Measurements from ENCODE around the gene ADARB2.
"Not testable (repeated sequence)": the region's sequence is repeated elsewhere in the genome, so short reads cannot be mapped to it uniquely, and the experiment has no call there.

The ADARB2 gene

DNA sequence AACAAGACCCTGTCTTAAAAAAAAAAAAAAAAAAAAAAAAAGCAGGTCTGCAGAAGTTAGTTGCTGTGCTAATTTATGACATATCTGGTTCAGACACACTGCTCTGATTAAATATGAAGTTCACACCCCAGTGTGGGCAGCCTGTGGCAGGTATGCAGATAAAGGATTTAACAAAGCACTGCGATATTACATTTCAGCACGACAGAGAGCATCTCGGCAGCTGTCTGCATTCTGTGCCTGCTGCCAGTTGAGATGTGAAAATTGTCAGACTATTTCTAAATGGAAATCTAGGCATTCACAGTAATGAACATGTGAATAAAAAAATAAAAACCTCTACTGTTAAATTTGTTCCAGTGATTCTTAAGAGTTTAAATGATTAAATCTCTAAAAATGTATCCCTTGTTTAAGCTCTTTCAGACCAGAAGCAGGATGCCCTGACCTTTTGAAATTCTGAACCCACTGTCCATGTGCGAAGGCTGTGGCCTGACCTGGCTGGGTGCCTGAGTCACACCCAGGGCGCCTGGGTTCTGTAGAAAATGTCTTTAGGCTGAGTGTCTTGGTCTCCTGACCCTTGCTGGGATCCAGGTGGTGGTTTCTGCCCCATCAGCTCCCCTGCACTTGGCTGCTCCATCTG lies 408.2 kb downstream of the ADARB2 start:
- H3K4me3 ChIP-seq (ENCODE audit: control insufficient read depth, low read depth, low read length), result no peak overlapping the region
- TF ChIP-seq, protein P1, sequence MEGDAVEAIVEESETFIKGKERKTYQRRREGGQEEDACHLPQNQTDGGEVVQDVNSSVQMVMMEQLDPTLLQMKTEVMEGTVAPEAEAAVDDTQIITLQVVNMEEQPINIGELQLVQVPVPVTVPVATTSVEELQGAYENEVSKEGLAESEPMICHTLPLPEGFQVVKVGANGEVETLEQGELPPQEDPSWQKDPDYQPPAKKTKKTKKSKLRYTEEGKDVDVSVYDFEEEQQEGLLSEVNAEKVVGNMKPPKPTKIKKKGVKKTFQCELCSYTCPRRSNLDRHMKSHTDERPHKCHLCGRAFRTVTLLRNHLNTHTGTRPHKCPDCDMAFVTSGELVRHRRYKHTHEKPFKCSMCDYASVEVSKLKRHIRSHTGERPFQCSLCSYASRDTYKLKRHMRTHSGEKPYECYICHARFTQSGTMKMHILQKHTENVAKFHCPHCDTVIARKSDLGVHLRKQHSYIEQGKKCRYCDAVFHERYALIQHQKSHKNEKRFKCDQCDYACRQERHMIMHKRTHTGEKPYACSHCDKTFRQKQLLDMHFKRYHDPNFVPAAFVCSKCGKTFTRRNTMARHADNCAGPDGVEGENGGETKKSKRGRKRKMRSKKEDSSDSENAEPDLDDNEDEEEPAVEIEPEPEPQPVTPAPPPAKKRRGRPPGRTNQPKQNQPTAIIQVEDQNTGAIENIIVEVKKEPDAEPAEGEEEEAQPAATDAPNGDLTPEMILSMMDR (conservative IDR thresholded peaks at IDR 0.05; ENCODE audit: control insufficient read depth, insufficient read depth, low read depth, low read length), result no peak
- DNase-seq (ENCODE audit: low read depth), result no peak

DNA sequence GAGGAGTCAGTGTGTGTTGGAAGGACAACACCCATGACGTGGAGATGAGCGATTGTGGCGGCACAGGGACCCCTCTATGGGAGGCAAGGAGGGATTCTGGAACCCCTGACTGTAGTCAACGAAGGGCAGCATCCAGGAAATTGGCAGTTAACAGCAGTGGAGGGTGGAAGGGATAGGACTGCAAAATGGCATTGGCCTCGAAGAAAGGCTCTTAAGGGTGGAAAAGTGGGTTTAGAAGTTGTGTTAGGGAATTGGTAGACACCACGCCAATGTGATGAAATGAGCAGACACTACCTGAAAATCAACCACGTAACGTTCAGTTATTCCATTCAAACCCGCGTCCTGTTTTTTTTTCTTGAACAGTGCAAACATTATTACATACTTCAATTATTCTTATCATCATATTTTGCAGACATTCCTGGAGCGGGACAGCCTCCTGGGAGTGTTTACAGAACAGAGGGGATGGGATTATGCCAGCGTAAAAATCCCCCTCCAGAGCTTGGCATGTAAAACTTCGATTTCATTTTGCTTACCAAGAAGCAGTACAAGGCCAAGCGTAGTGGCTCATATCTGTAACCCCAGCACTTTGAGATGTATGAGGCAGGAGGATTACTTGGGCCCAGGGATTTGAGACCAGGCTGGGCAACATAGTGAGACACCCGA lies 409.0 kb downstream of the ADARB2 start:
- no peak overlapping the region for H3K4me3 ChIP-seq (ENCODE audit: control insufficient read depth, low read depth, low read length)
- TF ChIP-seq, protein P1 (conservative IDR thresholded peaks at IDR 0.05; ENCODE audit: control insufficient read depth, insufficient read depth, low read depth, low read length), result no peak
- no peak for DNase-seq (ENCODE audit: low read depth)

DNA sequence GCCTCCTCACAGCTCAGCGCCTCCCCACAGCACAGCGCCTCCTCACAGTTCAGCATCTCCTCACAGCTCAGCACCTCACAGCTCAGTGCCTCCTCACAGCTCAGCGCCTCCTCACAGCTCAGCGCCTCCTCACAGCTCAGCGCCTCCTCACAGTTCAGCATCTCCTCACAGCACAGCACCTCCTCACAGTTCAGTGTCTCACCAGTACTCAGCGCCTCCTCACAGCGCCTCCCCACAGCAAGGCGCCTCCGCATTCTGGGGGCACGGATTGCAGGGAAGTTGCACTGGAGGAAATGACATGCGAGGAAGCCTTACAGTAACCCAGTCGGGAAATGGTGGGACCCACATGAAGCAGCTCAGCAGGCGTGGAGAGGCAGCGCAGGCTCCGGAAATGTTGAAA lies 409.6 kb downstream of the ADARB2 start:
- no peak overlapping the region for H3K4me3 ChIP-seq (ENCODE audit: control insufficient read depth, low read depth, low read length)
- TF ChIP-seq, protein P1 (conservative IDR thresholded peaks at IDR 0.05; ENCODE audit: control insufficient read depth, insufficient read depth, low read depth, low read length), result no peak
- DNase-seq (ENCODE audit: low read depth), result no peak

DNA sequence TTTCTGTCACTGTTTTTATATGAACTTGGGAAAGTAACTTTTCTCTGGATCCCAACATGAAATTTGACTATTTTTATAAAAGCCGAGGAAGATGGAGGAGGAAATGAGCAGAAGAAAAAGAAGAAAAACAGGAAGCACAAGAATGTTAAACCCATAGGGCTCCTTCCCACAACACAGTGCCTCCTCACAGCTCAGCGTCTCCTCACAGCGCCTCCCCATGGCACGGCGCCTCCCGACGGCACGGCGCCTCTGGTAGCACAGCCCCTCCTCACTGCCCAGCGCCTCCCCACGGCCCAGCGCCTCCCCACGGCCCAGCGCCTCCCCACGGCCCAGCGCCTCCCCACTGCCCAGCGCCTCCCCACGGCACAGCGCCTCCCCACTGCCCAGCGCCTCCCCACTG lies 410.8 kb downstream of the ADARB2 start:
- not testable (repeated sequence) for H3K4me3 ChIP-seq (ENCODE audit: control insufficient read depth, low read depth, low read length); DNase-seq (ENCODE audit: low read depth)

DNA sequence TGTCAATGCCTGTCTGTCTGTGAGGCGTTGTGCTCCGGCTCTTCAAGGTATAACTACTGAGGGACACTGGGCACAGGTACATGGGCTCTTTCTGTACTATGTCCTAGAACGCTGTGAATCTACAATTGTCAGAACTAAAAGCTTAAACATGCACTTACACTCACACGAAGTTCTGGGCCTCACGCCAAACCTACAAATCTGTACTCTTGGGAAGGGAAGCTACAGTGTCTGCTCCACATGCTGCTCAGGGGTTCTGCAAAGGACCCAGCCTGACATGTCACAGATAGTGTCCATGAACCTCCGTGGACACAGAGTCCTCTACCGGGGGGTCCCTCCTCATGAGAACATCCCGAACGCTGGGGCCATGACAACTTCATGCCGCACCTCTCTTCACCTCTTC lies 412.4 kb downstream of the ADARB2 start:
- H3K4me3 ChIP-seq (ENCODE audit: control insufficient read depth, low read depth, low read length), result no peak overlapping the region
- DNase-seq (ENCODE audit: low read depth), result no peak
- TF ChIP-seq, protein P1 (conservative IDR thresholded peaks at IDR 0.05; ENCODE audit: control insufficient read depth, insufficient read depth, low read depth, low read length), result no peak

DNA sequence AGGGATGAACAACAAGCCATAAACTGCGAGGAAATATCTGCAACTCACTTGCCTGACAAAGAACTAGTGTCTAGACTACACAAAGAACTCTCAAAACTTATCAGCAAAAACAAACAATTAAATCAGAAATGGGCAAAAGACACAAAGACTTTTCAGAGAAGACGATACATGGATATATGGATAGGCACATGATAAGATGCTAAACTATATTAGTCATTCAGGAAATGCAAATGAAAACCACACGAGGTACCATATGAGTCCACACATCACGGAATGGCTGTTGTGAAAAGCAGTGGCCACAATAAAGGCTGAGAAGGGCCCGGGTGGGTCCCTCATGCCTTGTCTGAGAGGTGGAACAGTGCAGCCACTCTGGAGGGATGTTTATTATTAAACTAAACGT lies 413.4 kb downstream of the ADARB2 start:
- TF ChIP-seq, protein P1 (conservative IDR thresholded peaks at IDR 0.05; ENCODE audit: control insufficient read depth, insufficient read depth, low read depth, low read length), result no peak
- DNase-seq (ENCODE audit: low read depth), result no peak
- no peak overlapping the region for H3K4me3 ChIP-seq (ENCODE audit: control insufficient read depth, low read depth, low read length)

DNA sequence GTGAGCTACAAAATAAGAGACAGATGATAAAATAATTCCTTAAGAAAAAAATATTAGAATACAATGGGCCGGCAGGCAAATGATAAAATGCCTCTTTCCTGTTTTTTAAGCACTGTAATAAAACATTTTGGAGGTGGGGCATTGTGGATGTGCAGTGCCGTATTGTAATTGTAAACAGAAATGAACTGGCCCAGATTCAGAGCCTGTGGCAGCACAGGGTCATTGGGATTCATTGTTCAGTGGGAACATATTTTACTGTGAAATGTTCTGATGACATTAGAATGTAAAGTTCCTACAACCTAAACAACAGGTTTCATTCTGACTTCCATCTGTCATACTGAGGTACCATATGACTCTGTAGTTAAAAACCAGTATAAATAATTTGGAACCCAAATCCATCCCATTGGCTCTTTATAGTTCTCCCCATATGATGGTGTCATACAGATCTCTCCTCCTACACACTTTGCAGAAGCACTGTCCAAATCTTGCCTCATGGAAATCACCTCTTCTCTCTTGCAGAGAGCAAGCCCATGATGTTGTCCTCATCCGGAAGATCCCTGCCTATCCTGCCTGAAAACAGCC lies 416.5 kb downstream of the ADARB2 start:
- TF ChIP-seq, protein P1 (conservative IDR thresholded peaks at IDR 0.05; ENCODE audit: control insufficient read depth, insufficient read depth, low read depth, low read length), result no peak
- no peak for DNase-seq (ENCODE audit: low read depth)
- H3K4me3 ChIP-seq (ENCODE audit: control insufficient read depth, low read depth, low read length), result no peak overlapping the region

Data from fibroblast of mammary gland (primary cell).